SK-N-SH (cell line): ENCODE data around the gene AK4. TPM values are rescaled to one million over a fixed set of nuclear protein-coding genes. Genes with fewer than 3 reads are reported as not detected.

Experiments
- CTCF ChIA-PET: fragments of 300-600, 350-600 bp; formaldehyde crosslinking; extraction: SDS; loops from one replicate; lab custom pipeline; 2021; lab: Yijun Ruan, JAX
- POLR2A ChIA-PET: fragments of 350-600 bp; sonication (Branson Sonifier 250); formaldehyde crosslinking; extraction: SDS; loops from one replicate; lab custom pipeline; 2020; ENCODE audit warnings: antibody characterized with exemption, inconsistent platforms; lab: Yijun Ruan, JAX
- DNase-seq: peaks from one replicate; pipeline ENCODE4 v3.0.0; 2012
- H2AFZ ChIP-seq: fragments of 200-600 bp; sonication (generic); 2 replicates; pipeline ENCODE4 v1.8.1; 2016; ENCODE audit warnings: antibody characterized with exemption, mild to moderate bottlenecking, low read depth
- H3F3A ChIP-seq: fragments of 200-600 bp; sonication (generic); replicated peaks from 2 replicates; pipeline ENCODE3; 2016; ENCODE audit warnings: antibody characterized with exemption, mild to moderate bottlenecking; ENCODE audit not compliant: insufficient read depth
- H3K27ac ChIP-seq, 2 experiments: fragments of 200-500 bp in 1 of 2; fragments of 200-600 bp in 1 of 2; sonication (Bioruptor generic) in 1 of 2; sonication (generic), shearing (Covaris generic) in 1 of 2; 2 replicates each; pipeline versions ENCODE4 v1.5.1 to v1.6.1; 2014 to 2016; ENCODE audit warnings: low read depth in 2 of 2, inconsistent platforms in 1 of 2, low read length in 1 of 2, mild to moderate bottlenecking in 1 of 2, mixed read lengths in 1 of 2
- H3K27me3 ChIP-seq: fragments of 200-600 bp; sonication (generic), shearing (Covaris generic); 2 replicates; pipeline ENCODE4 v1.6.1; 2016; ENCODE audit warnings: mixed run types; ENCODE audit not compliant: insufficient read depth
- H3K36me3 ChIP-seq, 2 experiments: fragments of 200-500 bp in 1 of 2; fragments of 200-600 bp in 1 of 2; sonication (Bioruptor generic) in 1 of 2; sonication (generic) in 1 of 2; replicated peaks in 1 of 2; 2 replicates each; pipeline versions ENCODE3 to v1.5.1; 2014 to 2016; ENCODE audit warnings: low read length in 1 of 2, mild to moderate bottlenecking in 1 of 2; ENCODE audit not compliant: insufficient read depth in 2 of 2, control insufficient read depth in 1 of 2
- H3K4me1 ChIP-seq, 2 experiments: fragments of 200-500 bp in 1 of 2; fragments of 200-600 bp in 1 of 2; sonication (Bioruptor generic) in 1 of 2; sonication (generic), shearing (Covaris generic) in 1 of 2; 2 replicates each; pipeline versions ENCODE4 v1.5.1 to v1.6.1; 2014 to 2016; ENCODE audit warnings: low read depth in 1 of 2, low read length in 1 of 2, mixed run types in 1 of 2; ENCODE audit not compliant: insufficient read depth in 2 of 2, control insufficient read depth in 1 of 2
- H3K4me2 ChIP-seq: fragments of 200-600 bp; sonication (generic), shearing (Covaris generic); 2 replicates; pipeline ENCODE4 v1.6.1; 2017; ENCODE audit warnings: mixed run types
- H3K4me3 ChIP-seq, 2 experiments: fragments of 200-500 bp in 1 of 2; fragments of 200-600 bp in 1 of 2; sonication (Bioruptor generic) in 1 of 2; sonication (generic), shearing (Covaris generic) in 1 of 2; 2 replicates each; pipeline versions ENCODE4 v1.5.1 to v1.8.1; 2014 to 2016; ENCODE audit warnings: low read depth in 2 of 2, inconsistent platforms in 1 of 2, low read length in 1 of 2, mild to moderate bottlenecking in 1 of 2, mixed read lengths in 1 of 2, moderate library complexity in 1 of 2
- H3K79me2 ChIP-seq: fragments of 200-600 bp; sonication (generic); 2 replicates; pipeline ENCODE4 v1.8.1; 2017; ENCODE audit warnings: mild to moderate bottlenecking; ENCODE audit not compliant: insufficient read depth
- H3K9ac ChIP-seq: fragments of 200-600 bp; sonication (generic); 2 replicates; pipeline ENCODE4 v1.6.1; 2017; ENCODE audit warnings: mixed run types
- H3K9me2 ChIP-seq: fragments of 200-600 bp; sonication (generic); 2 replicates; pipeline ENCODE4 v1.6.1; 2017; ENCODE audit warnings: mixed run types
- H3K9me3 ChIP-seq: fragments of 200-600 bp; sonication (generic); 2 replicates; pipeline ENCODE4 v1.6.1; 2017; ENCODE audit warnings: mixed run types, mild to moderate bottlenecking, moderate library complexity
- H4K20me1 ChIP-seq: fragments of 200-600 bp; sonication (generic); 2 replicates; pipeline ENCODE4 v1.6.1; 2017; ENCODE audit warnings: mild to moderate bottlenecking, mixed run types; ENCODE audit not compliant: insufficient read depth
- CTCF ChIP-seq: fragments of 200-600 bp; sonication (generic); IDR thresholded peaks from 2 replicates; pipeline ENCODE4 v1.6.1; 2017; ENCODE audit warnings: antibody characterized with exemption, mild to moderate bottlenecking, moderate library complexity
- ELF1 ChIP-seq: IDR thresholded peaks from 2 replicates; pipeline ENCODE4 v1.4.0; 2012
- EP300 ChIP-seq, 2 experiments: IDR thresholded peaks; 2 replicates each; pipeline versions ENCODE4 v1.4.0 to v1.6.1; 2012; ENCODE audit warnings: borderline replicate concordance in 1 of 2, low read depth in 1 of 2, low read length in 1 of 2
- EZH2phosphoT487 ChIP-seq: fragments of 200-600 bp; sonication (generic); IDR thresholded peaks from 2 replicates; pipeline ENCODE4 v1.6.1; 2017; ENCODE audit warnings: low read depth, mixed run types, mild to moderate bottlenecking, antibody characterized with exemption, moderate library complexity, borderline replicate concordance
- FOXJ3 ChIP-seq: sonication (generic); formaldehyde crosslinking; IDR thresholded peaks from 2 replicates; pipeline ENCODE4 v1.5.1; 2020; ENCODE audit warnings: mild to moderate bottlenecking, missing genetic modification reagents
- FOXM1 ChIP-seq: IDR thresholded peaks from 2 replicates; pipeline ENCODE4 v1.4.0; 2012; ENCODE audit warnings: low read depth, mild to moderate bottlenecking
- GABPA ChIP-seq: IDR thresholded peaks from 2 replicates; pipeline ENCODE4 v1.4.0; 2012; ENCODE audit warnings: low read depth, mild to moderate bottlenecking
- GATA2 ChIP-seq: sonication (generic); formaldehyde crosslinking; IDR thresholded peaks from 2 replicates; pipeline ENCODE4 v1.5.0; 2020; ENCODE audit warnings: mild to moderate bottlenecking, missing genetic modification reagents
- IRF3 ChIP-seq: fragments of 150-350 bp; IDR thresholded peaks from 2 replicates; pipeline ENCODE4 v1.6.1; 2016; ENCODE audit warnings: mild to moderate bottlenecking, low read depth, low read length
- JUND ChIP-seq: IDR thresholded peaks from 2 replicates; pipeline ENCODE4 v1.4.0; 2012
- MEF2A ChIP-seq: IDR thresholded peaks from 2 replicates; pipeline ENCODE4 v1.4.0; 2012; ENCODE audit warnings: low read depth, borderline replicate concordance
- NFIC ChIP-seq: IDR thresholded peaks from 2 replicates; pipeline ENCODE4 v1.4.0; 2012; ENCODE audit warnings: borderline replicate concordance
- NRF1 ChIP-seq: IDR thresholded peaks from 2 replicates; pipeline ENCODE4 v1.6.1; 2012; ENCODE audit warnings: low read depth, mild to moderate bottlenecking, low read length
- PBX3 ChIP-seq: IDR thresholded peaks from 2 replicates; pipeline ENCODE4; 2012
- POLR2AphosphoS5 ChIP-seq: IDR thresholded peaks from 2 replicates; pipeline ENCODE4 v1.6.1; 2012; ENCODE audit warnings: low read depth, low read length
- RCOR1 ChIP-seq: fragments of 150-350 bp; IDR thresholded peaks from 2 replicates; pipeline ENCODE4 v1.6.1; 2017; ENCODE audit warnings: antibody characterized with exemption, low read length
- REST ChIP-seq: IDR thresholded peaks from 2 replicates; pipeline ENCODE4 v1.6.1; 2012; ENCODE audit warnings: mild to moderate bottlenecking, low read depth, low read length, moderate library complexity
- RFX5 ChIP-seq: IDR thresholded peaks from 2 replicates; pipeline ENCODE4 v1.6.1; 2012; ENCODE audit warnings: mild to moderate bottlenecking, improper control_type of control experiment, low read length
- RXRA ChIP-seq: IDR thresholded peaks from 2 replicates; pipeline ENCODE4 v1.4.0; 2012; ENCODE audit warnings: low read depth, mild to moderate bottlenecking, borderline replicate concordance
- SIN3A ChIP-seq: IDR thresholded peaks from 2 replicates; pipeline ENCODE4 v1.6.1; 2012; ENCODE audit warnings: low read depth, mild to moderate bottlenecking, low read length, moderate library complexity, borderline replicate concordance
- SMC3 ChIP-seq: IDR thresholded peaks from 2 replicates; pipeline ENCODE4 v1.6.1; 2012; ENCODE audit warnings: low read depth, low read length, improper control_type of control experiment
- TAF1 ChIP-seq: IDR thresholded peaks from 2 replicates; pipeline ENCODE4 v1.6.1; 2012; ENCODE audit warnings: low read depth, mild to moderate bottlenecking, low read length, moderate library complexity, borderline replicate concordance
- TCF12 ChIP-seq: IDR thresholded peaks from 2 replicates; pipeline ENCODE4 v1.4.0; 2012
- USF1 ChIP-seq: IDR thresholded peaks from 2 replicates; pipeline ENCODE4 v1.4.0; 2012; ENCODE audit warnings: low read depth, borderline replicate concordance
- YY1 ChIP-seq: IDR thresholded peaks from 2 replicates; pipeline ENCODE4 v1.4.0; 2012; ENCODE audit warnings: low read depth, mild to moderate bottlenecking
- WGBS: methylation state at CpG from one replicate; pipeline ENCODE4 v1.1.6; 2017; ENCODE audit warnings: low lambda C conversion rate; 5-methylcytosine and 5-hydroxymethylcytosine counted together
- polyA plus RNA-seq, 3 experiments: library from polyadenylated mRNA; depleted of rRNA; stranded (reverse); fragments of >200 nt; gene quantifications; 2 replicates each; pipeline ENCODE4 v1.2.3, GENCODE V29; 2012

Gene AK4
- polyA plus RNA-seq, 1 of the 3 experiments (the other 2 are of a cell fraction), result 6.4 TPM

GRCh38 chr1:65195495-65196417, 47.8 kb downstream of the AK4 start:
- no peaks in the 10 kb centered on the region for H3K27me3 ChIP-seq
- no peak overlapping the region for H3K9ac ChIP-seq
- no peaks in the 10 kb centered on the region for H4K20me1 ChIP-seq
- no peaks in the 10 kb centered on the region for H3K36me3 ChIP-seq
- POLR2A ChIA-PET, result no interaction called here
- no peaks in the 10 kb centered on the region; a peak in 1 of 4 replicates for H3K4me1 ChIP-seq
- peaks cover 3% of the 10 kb centered on the region for H3F3A ChIP-seq
- H3K9me3 ChIP-seq, result no peaks in the 10 kb centered on the region
- no peaks in the 10 kb centered on the region for H3K9me2 ChIP-seq
- no peak overlapping the region for H3K27ac ChIP-seq
- 84% methylated on average over 9 of the region's 9 CpGs for WGBS
- no peaks in the 10 kb centered on the region for H3K79me2 ChIP-seq
- no peak overlapping the region for H3K4me3 ChIP-seq
- H2AFZ ChIP-seq, result no peak overlapping the region
- no peak for DNase-seq
- H3K4me2 ChIP-seq, result no peak overlapping the region
- CTCF ChIA-PET, result interaction anchor here (1.2 kb wide), 1 partner anchor 491 kb away, joined by 3 read pairs; no protein-coding TSS in a partner anchor
- TF ChIP-seq MEF2A, result no peak
- TF ChIP-seq FOXJ3 (CRISPR knock-in tag), result no peak
- no peak for TF ChIP-seq REST
- TF ChIP-seq ELF1, result no peak
- no peak for TF ChIP-seq NRF1
- TF ChIP-seq NFIC, result no peak; the same call in 1 of the 2 replicates
- no peak for TF ChIP-seq EP300 (IDR thresholded peaks at IDR 0.05; ENCODE audit: borderline replicate concordance in 1 of 2, low read depth in 1 of 2, low read length in 1 of 2)
- 0 out of 2 replicates have a peak, but pooled peaks have one; percentile 22 for TF ChIP-seq YY1
- TF ChIP-seq GABPA, result no peak
- TF ChIP-seq RFX5, result no peak
- no peak for TF ChIP-seq USF1
- no peak for TF ChIP-seq CTCF
- no peak for TF ChIP-seq FOXM1
- no peak for TF ChIP-seq TAF1
- peak; percentile 42 for TF ChIP-seq PBX3
- TF ChIP-seq IRF3, result no peak
- TF ChIP-seq SMC3, result no peak
- TF ChIP-seq TCF12, result peak; percentile 66; the same call in 1 of the 2 replicates
- no peak for TF ChIP-seq POLR2AphosphoS5
- no peak for TF ChIP-seq GATA2 (CRISPR knock-in tag)
- no peak for TF ChIP-seq RCOR1
- TF ChIP-seq SIN3A, result no peak
- TF ChIP-seq RXRA, result no peak
- no peak for TF ChIP-seq EZH2phosphoT487
- peak; percentile 62 for TF ChIP-seq JUND
